HG02981 (cell line): ENCODE measurements around the gene DESI1.
A peak's percentile ranks its signal among the peaks of the same experiment; 100 is the strongest.
"Not testable (repeated sequence)": the region's sequence is repeated elsewhere in the genome, so short reads cannot be mapped to it uniquely, and the experiment has no call there.

Experiments
- ATAC-seq: cut with Tn5 transposase; IDR thresholded peaks from one replicate; pipeline ENCODE4 v1.9.1; 2021; ENCODE audit warnings: mild to moderate bottlenecking, moderate library complexity; ENCODE audit not compliant: unreplicated experiment

The DESI1 gene

DNA sequence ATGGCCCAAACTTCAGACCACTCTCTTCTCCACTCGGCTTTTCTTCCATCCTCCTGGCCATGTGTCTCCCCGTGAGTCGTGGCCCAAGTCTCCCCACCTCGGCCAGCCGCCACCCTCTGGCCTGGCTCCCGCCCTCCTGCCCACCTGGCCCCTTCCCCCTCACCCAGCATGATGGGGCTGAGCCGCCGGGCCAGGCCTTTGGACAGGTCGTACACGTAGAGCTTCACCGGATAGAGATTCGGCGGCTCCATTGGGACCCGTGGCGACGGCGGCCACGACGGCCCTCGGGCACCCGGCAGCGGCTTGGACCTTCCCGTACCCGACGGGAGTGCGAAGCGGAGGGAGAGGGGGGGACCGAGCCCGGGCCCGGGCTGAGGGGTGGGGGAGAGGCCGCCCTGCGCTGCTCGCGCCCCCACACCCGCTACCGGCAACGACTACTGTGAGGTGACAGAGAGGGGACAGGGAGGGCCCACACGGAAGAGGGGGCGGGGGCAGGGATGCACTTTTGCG, at the start of gene DESI1:
Gene DESI1, minus strand, starts transcription at position 455 of the 510 bp plus-strand sequence. Its CDS starts 204 bp downstream, at position 251.
- ATAC-seq = peak; percentile 24

DNA sequence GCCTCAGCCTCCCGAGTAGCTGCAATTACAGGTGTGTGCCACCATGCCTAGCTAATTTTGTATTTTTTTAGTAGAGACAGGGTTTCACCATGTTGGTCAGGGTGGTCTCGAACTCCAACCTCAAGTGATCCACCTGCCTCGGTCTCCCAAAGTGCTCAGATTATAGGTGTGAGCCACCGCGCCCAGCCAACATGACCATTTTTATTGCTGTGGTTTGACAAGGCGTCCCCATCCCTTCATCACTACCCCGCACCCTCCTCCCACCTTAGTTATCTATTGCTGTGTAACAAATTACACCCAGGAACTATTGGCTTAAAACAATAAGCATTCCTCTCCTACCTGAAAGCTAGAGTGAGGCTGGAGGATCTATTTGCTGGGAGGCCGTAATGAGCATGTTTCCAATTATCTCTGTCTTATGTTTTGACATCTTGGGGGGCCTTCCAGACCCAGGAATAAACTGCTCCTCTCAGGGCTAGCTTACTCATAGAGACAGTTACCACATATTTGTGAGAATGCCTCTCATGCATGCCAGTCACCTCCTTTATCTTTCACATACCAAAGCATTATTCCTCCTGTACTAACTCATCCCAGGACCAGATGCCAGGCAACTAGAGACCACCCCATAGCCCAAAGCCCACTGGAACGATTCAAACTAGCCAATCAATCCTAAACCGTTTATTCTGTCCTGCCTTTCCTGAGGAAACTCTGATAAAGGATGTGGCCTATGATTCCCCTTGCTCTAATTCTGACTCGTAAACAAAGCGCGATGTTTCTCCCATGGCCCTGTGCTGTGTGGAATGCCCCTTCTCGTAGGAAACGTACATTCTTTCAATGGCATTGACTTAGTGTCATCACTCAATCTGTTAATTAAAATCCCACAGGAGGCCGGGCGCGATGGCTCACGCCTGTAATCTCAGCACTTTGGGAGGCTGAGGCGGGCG, 48.4 kb upstream of the DESI1 start:
- ATAC-seq = no peak

DNA sequence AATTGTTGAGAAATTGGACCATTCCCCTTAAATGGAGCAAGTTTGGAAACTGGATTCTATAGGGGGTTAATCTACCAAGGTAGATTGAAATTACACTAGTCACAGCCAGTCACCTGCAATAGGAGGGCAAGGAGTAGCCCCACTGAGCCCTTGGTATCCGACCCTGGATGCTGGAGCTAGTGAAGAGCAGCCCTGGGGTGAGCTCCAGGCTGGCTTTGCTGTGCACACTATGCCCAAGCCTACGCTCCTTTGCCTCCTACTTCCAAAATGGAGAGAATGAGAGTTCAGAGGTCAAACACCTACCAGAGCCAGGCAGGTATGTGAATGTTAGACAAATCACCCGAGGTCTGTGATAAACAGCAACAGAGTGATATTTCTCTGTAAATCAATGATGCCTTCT, 44.1 kb upstream of the DESI1 start:
- ATAC-seq = no peak

DNA sequence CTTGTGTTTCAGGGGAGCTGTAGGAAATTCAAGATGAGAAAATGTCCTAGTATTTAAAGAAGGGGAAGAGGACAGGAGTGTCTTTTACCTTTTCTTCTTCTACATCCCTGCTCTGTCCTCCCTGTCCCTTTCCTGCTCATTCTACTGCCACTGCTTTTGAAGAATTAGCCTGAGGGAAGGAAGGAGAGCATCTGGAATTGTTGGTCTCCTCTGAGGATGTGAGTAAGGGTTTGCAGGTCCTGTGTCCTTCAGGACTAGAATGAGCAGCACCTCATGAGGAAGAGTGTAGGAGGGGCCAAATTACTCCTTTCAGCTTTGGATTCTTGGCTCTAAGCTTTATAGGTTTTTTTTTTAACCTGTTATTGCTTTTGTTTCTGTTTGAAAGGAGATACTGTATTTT, 43.6 kb upstream of the DESI1 start:
- ATAC-seq = no peak

DNA sequence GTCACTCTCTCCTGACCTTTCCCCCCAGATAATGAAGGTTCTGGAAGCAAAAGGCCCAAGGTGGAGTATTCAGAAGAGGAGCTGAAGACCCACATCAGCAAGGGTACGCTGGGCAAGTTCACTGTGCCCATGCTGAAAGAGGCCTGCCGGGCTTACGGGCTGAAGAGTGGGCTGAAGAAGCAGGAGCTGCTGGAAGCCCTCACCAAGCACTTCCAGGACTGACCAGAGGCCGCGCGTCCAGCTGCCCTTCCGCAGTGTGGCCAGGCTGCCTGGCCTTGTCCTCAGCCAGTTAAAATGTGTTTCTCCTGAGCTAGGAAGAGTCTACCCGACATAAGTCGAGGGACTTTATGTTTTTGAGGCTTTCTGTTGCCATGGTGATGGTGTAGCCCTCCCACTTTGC, 42.8 kb upstream of the DESI1 start:
- not testable (repeated sequence) for ATAC-seq

DNA sequence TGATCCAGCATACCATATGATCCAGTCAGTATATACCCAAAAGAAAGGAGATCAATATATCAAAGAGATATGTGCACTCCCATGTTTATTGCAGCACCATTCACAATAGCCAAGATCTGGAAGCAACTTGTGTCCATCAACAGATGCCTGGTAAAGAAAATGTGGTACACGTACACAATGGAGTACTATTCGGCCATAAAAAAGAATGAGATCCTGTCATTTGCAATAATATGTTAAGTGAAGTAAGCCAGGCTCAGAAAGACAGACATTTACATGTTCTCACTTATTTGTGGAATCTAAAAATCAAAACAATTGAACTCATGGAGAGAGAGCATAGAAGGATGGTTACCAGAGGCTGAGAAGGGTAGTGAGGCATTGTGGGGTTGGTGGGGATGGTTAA, 40.9 kb upstream of the DESI1 start:
- ATAC-seq = no peak

DNA sequence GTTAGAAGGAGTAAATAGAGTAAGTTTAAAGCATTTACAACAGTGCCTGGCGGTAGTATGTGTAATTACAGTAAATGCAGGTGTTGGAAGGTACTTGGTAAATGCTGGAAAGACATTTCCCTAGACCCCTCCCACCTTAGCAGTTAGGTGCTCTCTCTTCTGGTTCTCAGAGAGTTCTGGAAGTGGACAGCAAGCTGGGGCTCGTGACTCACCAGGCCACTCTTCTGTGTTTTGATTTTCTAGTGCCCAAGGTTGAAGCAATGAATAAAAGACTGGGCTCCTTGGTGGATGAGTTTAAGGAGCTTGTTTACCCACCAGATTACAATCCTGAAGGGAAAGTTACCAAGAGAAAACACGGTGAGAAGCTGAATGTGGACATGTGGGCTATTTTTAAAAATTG, 40.2 kb upstream of the DESI1 start:
- ATAC-seq = no peak

DNA sequence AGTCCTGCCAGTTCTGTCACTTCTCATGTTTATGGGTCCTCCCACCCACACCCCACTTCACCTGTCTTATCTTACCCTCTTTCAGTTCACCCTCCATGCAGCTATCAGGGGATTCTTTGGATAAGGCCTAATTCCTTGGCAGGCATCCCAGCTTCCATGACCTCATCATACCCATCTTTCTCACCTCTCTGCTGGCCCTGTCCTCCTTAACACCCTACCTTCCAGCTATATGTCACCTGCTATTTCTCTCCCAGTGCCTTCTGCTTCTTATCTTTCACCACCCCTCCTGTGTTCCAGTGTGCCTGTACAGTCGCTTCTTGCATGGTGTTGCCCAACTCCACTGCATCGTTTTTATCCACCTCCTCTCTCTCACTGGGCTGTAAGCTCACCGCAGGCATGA, 39.6 kb upstream of the DESI1 start:
- no peak for ATAC-seq

DNA sequence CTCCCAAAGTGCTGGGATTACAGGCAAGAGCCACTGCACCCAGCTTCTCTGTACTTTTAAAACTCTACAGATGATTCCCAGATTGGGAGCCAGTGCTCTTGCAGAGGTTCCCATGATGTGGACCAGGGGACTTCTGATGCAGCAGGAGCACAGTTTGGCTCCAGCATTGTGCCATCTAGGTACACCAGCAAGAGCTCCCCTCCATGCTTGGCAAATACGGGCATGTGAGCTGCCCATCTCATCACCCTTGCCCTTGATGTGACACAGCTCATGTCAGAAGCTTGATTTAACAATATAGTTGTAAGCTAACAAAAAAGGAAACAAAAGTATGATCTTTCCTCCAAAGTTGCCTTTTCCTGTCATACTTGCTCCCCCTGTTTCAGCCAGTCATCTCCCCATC, 39.1 kb upstream of the DESI1 start:
- no peak for ATAC-seq

DNA sequence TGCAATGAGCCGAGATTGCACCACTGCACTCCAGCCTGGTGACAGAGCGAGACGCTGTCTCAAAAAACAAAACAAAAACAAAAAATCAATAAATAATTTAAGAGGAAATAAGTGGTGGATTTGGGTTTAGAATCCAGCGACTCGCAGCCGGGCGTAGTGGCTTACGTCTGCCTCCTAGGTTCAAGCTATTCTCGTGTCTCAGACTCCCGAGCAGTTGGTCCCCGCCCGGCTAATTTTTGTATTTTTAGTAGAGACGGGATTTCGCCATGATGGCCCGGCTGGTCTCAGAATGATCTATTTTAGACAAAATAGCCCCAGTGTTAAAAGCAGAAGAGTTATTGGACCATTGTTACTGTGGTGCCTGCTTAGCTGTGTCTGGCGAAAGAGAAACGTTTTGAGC, 38.0 kb upstream of the DESI1 start:
- ATAC-seq = no peak

DNA sequence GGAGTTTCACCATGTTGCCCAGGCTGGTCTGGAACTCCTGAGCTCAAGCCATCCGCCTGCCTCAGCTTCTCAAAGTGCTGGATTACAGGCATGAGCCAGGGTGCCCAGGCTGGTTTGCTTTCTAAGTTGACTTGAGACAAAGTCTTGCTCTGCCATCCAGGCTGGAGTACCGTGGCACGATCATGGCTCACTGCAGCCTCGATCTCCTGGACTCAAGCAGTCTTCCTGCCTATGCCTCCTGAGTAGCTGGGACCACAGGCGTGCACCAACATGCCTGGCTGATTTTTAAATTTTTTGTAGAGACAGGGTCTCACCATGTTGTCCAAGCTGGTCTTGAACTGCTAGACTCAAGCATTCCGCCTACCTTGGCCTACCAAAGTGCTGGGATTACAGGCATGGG, 36.9 kb upstream of the DESI1 start:
- no peak for ATAC-seq

DNA sequence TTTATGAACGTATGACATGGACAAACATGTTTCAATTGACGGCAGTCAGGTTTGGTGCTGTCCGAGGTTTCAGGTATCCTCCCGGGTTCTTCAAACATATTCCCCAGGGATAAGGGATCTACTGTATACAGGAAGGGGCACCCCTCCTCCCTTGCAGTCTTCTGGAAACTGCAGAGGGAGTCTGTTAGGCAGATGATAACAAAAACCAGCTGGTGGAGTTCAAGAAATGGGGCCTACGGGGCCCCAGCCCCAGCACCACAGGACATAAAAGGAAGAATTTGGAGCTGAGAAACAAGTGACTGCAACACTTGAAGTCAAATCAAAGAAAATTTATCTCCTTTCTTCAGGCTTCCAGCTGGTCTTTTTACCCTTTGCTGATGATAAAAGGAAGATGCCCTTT, 35.7 kb upstream of the DESI1 start:
- ATAC-seq = no peak

DNA sequence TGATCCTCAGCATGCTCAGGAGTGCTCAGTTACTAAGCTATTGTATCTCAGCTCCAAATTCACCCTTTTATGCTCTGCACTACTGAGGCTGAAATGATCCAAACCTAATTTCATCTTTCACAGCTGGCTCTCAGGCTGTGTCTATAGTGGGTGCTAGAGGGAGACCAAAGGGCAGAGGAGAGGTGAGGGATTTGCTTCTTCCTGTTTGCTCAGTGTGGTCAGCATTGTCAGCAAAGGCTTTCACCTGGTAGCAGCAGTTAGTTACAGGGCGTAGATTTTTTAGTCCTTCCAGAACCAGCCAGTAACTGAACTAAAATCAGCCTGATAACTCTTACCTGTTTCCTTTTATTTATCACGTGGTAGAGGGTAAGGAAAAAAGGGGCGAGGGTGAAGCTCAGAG, 33.5 kb upstream of the DESI1 start:
- ATAC-seq = no peak

DNA sequence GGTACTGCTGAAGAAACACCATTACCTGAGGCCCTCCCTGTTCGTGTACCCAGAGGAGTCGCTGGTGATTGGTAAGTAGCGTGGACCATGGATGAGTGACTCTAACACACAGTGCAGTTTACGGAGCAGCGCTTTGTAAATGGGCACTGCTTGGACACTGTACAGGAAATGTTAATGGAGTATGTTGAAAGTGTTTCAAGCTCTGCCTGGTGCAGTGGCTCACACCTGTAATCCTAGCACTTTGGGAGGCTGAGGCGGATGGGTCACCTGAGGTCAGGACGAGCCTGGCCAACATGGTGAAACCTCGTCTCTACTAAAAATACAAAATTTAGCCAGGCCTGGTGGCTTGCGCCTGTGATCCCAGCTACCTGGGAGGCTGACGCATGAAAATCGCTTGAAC, 30.0 kb upstream of the DESI1 start:
- ATAC-seq = no peak

DNA sequence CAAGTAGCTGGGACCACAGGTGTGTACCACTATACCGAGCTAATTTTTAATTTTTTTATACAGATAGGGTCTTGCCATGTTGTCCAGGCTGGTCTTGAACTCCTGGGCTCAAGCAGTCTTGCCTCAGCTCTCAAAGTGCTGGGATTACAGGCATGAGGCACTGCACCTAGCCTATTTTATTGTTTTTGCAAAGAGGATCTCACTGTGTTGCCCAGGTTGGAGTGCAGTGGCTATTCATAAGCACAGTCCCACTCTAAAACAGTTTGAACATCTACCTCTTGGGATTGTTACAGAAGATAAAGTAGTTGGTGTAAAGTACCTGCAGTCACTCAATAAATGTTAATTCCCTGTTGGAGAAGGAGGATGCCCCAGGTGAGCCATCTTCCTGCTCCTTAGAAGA, 29.4 kb upstream of the DESI1 start:
- no peak for ATAC-seq

DNA sequence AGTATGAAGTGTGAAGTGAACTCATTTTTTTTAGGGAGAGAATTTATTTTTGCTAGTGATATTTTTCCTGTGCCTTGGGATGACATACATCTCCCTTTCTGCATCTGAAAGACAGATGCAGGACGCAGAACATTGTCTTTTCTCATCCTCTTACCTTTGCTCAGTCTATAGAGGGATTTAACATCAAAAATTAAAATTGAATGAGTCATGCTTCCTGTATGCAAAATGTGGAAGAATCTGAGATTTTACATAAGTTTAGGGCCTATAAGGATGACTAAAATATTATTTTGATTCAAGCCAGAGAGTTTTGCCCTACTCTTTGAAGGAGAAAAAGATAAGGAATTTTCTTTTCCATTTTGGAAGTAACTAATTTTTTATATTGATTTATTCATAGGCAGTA, 27.6 kb upstream of the DESI1 start:
- no peak for ATAC-seq

DNA sequence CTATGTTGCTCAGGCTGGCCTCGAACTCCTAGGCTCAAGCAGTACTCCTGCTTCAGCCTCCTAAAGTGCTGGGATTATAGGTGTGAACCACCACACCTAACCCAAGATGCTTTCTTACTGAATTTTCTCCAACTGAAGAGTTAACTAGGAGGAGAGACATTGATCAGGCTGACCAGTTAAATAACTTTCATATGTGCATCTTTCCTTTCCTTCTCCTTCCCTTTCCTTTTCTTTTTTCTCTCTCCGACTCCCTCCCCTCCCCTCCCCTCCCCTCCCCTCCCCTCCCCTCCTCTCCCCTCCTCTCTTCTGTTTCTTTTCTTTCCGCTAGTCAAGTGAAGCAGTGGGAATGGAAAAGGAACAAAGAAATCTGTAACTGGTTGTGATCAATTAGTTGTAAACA, 26.9 kb upstream of the DESI1 start:
- no peak for ATAC-seq

DNA sequence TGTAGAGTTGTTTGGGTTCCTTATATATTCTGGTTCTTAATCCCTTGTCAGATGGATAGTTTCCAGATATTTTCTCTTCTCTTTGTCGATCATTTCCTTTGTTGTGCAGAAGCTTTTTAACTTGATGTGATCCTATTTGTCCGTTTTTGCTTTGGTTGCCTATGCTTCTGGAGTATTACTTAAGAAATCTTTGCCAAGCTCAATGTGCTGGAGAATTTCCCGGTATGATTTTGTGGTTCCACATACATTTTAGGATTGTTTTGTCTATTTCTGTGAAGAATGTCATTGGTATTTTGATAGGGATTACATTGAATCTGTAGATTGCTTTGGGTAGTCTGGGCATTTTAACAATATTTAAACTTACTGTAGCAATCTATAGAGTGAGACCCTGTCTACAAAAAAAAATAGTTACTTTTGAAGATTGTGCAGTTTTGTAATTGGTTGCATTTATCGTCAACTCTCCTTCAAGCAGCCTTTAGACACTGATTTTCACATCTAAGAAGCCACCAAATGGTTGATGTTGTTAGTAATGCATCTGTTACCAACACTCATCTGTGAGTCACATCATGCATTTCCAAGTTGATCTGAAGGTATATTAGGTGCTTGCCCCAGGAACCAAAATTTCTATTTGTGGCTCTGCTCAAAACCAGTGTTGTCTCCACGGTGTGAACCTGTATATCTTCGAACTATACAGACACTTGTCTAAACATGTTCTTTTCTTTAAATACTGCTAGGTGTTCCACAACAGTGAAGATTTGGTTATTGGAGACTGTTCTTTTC, 21.7 kb upstream of the DESI1 start:
- ATAC-seq = no peak

DNA sequence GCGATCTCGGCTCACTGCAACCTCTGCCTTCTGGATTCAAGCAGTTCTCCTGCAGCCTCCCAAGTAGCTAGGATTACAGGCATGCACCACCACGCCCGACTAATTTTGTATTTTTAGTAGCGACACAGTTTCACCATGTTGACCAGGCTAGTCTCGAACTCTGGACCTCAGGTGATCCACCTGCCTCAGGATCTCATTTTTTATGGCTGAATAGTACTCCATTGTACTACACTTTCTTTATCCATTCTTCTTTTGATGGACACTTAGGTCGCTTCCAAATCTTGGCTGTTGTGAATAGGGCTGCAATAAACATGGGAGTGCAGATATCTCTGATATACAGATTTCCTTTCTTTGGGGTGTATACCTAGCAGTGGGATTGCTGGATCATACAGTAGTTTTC, 21.0 kb upstream of the DESI1 start:
- no peak for ATAC-seq

DNA sequence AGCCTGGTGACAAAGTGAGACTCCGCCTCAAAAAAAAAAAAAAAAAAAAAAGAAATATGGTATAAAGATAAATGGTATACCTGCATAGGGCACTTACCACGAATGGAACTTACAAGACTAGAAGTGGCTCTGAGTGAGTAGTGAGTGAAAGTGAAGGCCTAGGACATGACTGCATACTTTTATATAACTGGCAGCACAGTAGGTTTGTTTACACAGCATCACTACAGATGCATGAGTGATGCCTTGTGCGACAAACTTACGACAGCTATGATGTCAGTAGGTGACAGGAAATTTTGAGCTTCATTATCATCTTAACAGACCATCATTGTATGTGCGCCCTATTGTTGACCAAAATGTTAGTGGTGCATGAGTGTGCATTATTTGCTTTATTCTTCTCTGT, 17.9 kb upstream of the DESI1 start:
- ATAC-seq = no peak

DNA sequence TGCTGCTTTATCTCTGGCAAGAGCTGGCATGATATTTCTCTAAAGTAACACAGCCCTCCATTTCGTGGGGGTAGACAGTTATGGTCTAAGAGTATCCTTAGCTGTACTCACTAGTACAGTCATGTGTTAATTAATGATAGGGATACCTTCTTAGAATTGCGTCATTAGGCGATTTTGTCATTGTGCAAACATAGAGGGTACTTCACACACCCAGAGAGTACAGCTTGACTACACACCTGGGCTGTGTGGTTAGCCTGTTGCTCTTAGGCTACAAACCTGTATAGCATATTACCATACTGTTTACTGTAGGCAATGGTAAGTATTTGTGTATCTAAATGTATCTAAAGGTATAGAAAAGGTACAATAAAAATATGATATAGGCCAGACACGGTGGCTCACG, 17.3 kb upstream of the DESI1 start:
- no peak for ATAC-seq

DNA sequence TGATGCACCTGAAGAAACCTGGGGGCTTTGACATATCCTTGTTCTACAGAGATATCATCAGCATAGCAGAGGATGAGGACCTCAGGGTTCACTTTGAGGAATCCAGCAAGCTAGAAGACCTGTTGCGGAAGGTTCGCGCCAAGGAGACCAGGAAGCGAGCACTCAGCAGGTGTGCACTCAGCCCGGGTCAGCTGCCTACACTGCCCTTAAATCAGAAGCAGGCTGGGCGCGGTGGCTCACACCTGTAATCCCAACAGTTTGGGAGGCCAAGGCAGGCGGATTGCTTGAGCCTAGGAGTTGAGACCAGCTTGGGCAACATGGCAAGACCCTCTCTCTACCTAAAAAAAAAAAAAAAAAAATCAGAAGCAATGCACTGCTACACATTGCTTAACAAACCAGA, 16.8 kb upstream of the DESI1 start:
- ATAC-seq = not testable (repeated sequence)
